Ectodermal cell (in vitro differentiated cells): ENCODE measurements around the gene CPLX1.
"Not testable (repeated sequence)": the region's sequence is repeated elsewhere in the genome, so short reads cannot be mapped to it uniquely, and the experiment has no call there.

Source experiments
- H3K27ac ChIP-seq: 2 replicates; pipeline ENCODE4 v1.7.0; 2013; ENCODE audit warnings: mild to moderate bottlenecking, low read depth, low read length; ENCODE audit not compliant: insufficient read depth, poor library complexity, severe bottlenecking
- H3K27me3 ChIP-seq: 2 replicates; pipeline ENCODE4 v1.7.0; 2013; ENCODE audit warnings: mild to moderate bottlenecking, low read length; ENCODE audit not compliant: insufficient read depth, control insufficient read depth, poor library complexity, severe bottlenecking
- H3K36me3 ChIP-seq: one replicate; pipeline ENCODE4 v1.7.0; 2013; ENCODE audit warnings: low read length; ENCODE audit not compliant: control insufficient read depth, insufficient read depth
- H3K4me1 ChIP-seq: one replicate; pipeline ENCODE4 v1.7.0; 2013; ENCODE audit warnings: low read length; ENCODE audit not compliant: control insufficient read depth, insufficient read depth
- H3K4me3 ChIP-seq: 2 replicates; pipeline ENCODE4 v1.7.0; 2013; ENCODE audit warnings: low read depth, low read length, control low read depth; ENCODE audit not compliant: insufficient read depth
- H3K9me3 ChIP-seq: 2 replicates; pipeline ENCODE4 v1.7.0; 2013; ENCODE audit warnings: mild to moderate bottlenecking, low read length, moderate library complexity; ENCODE audit not compliant: control insufficient read depth
- WGBS, 2 experiments: methylation state at CpG; one replicate each; pipeline ENCODE4 v1.1.7; 2013; ENCODE audit warnings: missing lambda C conversion rate in 2 of 2; 5-methylcytosine and 5-hydroxymethylcytosine counted together

CPLX1 gene

DNA sequence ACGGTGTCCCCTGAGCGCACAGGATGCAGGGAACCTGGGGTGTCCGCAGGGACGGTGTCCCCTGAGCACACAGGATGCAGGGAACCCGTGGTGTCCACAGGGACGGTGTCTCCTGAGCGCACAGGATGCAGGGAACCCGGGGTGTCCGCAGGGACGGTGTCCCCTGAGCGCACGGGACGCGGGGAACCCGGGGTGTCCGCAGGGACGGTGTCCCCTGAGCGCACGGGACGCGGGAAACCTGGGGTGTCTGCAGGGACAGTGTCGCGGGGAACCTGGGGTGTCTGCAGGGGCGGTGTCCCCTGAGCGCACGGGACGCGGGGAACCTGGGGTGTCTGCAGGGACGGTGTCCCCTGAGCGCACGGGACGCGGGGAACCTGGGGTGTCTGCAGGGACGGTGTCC, 89.4 kb downstream of the CPLX1 start:
- WGBS, 2 experiments, result 98% methylated on average over 31 to 32 of the region's 34 CpGs
- H3K4me3 ChIP-seq, H3K27me3 ChIP-seq, H3K9me3 ChIP-seq, H3K27ac ChIP-seq, H3K4me1 ChIP-seq: not testable (repeated sequence)
- H3K36me3 ChIP-seq, result peaks cover 51% of the 10 kb centered on the region

- peaks cover 56% of the 10 kb centered on the region for H3K36me3 ChIP-seq
- no peaks in the 10 kb centered on the region for H3K27me3 ChIP-seq
- WGBS, 2 experiments, result 96% methylated on average over 8 of the region's 8 CpGs
- H3K27ac ChIP-seq, result no peak overlapping the region
- no peaks in the 10 kb centered on the region for H3K9me3 ChIP-seq
- H3K4me1 ChIP-seq, result no peaks in the 10 kb centered on the region
- H3K4me3 ChIP-seq, result no peak overlapping the region
Observed at GRCh38 chr4:735583-735982, 90.3 kb downstream of the CPLX1 start.
